Thyroid gland (tissue), 4 donors: ENCODE results near the gene ZNF579.

Source experiments
- POLR2A ChIP-seq, 2 donors: fragments of 450-650 bp; IDR thresholded peaks; one replicate each; pipeline ENCODE4 v1.6.1; 2017; ENCODE audit warnings: antibody characterized with exemption in 2 of 2, mild to moderate bottlenecking in 2 of 2, moderate library complexity in 1 of 2
- TF ChIP-seq, protein P1 (sequence below), 6 experiments: fragments of 200-600 bp in 3 of 6; fragments of 450-650 bp in 3 of 6; sonication (generic) in 3 of 6; IDR thresholded peaks; one replicate each; pipeline ENCODE4 v1.5.1; 2016 to 2019; ENCODE audit warnings: antibody characterized with exemption in 6 of 6, mild to moderate bottlenecking in 2 of 6, inconsistent platforms in 1 of 6, moderate library complexity in 1 of 6

DNA sequence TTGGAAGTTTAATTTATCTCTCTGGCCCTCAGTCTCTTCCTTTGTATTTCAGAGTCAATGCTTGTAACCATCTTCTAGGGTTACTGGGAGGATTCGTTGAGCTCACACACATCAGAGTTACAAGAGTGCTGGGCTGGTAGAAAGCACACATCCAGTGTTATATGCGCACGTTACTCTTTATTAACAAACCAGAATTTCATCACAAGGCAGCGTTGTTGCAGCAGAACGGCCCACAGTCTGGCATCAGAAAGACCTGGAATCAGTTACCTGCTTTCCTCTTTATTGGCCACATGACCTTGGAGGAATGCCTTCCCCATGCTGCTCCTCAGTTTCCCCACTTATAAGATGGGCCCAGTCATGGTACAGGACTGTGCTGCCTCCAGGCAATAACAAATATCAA lies 28.7 kb upstream of the ZNF579 start:
- TF ChIP-seq, protein P1, sequence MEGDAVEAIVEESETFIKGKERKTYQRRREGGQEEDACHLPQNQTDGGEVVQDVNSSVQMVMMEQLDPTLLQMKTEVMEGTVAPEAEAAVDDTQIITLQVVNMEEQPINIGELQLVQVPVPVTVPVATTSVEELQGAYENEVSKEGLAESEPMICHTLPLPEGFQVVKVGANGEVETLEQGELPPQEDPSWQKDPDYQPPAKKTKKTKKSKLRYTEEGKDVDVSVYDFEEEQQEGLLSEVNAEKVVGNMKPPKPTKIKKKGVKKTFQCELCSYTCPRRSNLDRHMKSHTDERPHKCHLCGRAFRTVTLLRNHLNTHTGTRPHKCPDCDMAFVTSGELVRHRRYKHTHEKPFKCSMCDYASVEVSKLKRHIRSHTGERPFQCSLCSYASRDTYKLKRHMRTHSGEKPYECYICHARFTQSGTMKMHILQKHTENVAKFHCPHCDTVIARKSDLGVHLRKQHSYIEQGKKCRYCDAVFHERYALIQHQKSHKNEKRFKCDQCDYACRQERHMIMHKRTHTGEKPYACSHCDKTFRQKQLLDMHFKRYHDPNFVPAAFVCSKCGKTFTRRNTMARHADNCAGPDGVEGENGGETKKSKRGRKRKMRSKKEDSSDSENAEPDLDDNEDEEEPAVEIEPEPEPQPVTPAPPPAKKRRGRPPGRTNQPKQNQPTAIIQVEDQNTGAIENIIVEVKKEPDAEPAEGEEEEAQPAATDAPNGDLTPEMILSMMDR (IDR thresholded peaks at IDR 0.05), result no peak
- no peak for TF ChIP-seq POLR2A (IDR thresholded peaks at IDR 0.05)
